HUDEP-2 (cell line): ENCODE measurements around the gene NADSYN1.
"Not testable (repeated sequence)": the region's sequence is repeated elsewhere in the genome, so short reads cannot be mapped to it uniquely, and the experiment has no call there.

ENCODE experiments used
- DNase-seq, 76 experiments: peaks; one replicate each; lab custom pipeline; 2025; ENCODE audit not compliant: unreplicated experiment in 76 of 76; lab: John Stamatoyannopoulos, UW

Gene NADSYN1

DNA sequence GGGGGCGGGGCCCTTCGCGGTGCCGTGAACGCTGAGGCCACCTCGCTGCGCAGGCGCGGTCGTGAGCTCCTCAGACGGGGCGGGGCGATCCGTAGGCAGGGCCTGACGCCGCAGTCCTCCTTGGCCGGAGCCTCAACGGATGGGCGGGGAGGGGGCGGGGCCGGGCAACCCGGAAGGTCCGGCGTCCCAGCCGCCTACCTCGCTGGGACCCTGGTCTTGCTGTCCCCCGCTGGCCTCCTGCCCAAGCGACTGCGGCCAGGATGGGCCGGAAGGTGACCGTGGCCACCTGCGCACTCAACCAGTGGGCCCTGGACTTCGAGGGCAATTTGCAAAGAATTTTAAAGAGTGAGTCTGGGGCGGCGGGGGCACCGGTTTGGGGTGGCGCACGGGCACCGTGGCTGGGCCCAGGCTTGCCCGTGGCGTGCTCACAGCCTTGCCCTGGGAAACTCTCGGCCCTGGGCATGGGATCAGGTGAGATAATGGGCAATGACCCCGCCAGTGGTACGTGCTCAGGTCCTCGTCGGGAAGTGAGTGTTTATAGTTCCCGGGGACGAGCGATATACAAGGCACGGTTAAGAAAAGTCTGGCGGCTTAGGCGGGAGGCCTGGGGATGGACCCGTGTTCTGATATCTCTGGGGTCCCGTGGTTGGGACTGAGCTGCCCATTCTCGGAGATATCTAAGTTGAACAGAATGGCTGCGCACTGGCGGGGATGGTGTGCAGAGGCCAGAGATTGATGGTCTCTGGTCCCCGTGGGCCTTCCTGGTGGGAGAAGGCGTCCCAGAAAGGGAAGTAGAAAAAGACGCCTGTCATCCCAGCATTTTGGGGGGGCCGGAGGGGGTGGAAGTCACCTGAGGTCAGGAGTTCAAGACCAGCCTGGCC is at the start of gene NADSYN1:
Gene NADSYN1 (plus strand): TSS at position 167 of the 881 bp plus-strand sequence. CDS start 94 bp downstream, at position 261.
- DNase-seq, result peak in 73 of 76 experiments; percentile 45 to 97 (median 91)

DNA sequence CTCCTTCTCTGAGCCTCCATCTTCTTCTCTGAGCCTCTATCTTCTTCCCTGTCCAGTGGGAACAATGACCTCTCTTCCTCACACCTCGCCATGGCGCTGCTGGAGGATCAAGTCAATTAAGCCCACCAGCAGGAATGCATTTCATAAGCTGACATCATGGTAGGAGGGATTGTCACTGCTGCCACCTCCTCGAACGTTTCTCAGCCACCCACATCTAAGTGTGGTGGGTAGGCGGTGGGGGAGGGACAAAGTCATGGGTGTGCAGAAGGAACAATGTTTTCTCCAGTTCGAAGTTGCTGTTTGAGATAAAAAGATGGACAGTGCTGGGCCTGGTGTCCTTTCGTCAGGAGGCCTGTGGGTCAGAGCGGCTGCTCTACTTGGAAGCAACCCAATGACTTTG is 48.8 kb upstream of the NADSYN1 start:
- DNase-seq, result no peak

DNA sequence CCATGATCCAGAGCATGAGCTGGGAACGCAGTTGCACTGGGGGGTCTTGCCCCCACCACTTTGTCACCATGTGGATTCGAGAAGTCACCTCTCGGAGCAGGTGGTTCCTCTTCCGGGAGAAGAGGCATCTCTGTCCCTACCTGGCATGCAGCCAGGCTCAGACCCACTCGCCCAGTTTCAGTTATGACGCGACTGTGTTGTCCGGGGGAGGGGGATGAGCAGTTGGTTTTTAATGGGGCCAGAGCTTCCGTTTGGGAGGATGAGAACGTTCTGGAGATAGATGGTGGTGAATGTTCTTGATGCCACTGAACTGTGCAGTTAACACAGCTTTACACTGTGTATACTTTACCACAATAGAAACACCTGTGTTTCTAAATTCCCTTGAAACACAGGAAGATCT is 46.3 kb upstream of the NADSYN1 start:
- DNase-seq, result no peak

DNA sequence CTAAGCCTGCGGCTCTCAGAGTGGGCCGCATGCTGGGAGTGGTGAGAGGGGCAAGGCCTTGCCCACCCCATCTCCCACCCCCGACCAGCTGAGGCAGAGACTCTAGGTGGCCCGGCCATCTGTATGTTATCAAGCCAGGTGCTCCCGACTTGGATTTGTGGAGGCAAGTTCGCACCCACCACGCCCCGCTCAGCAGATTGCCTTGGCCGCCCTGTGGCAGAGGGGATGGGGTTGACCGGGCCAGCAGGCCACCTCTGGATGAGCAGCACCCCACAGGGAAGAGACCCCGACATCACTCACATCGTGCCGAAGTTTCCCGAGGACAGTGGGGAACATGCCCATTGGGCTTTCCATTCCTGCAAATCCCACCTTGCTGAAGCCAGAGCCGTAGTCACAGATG is 45.6 kb upstream of the NADSYN1 start:
- DNase-seq, result no peak

DNA sequence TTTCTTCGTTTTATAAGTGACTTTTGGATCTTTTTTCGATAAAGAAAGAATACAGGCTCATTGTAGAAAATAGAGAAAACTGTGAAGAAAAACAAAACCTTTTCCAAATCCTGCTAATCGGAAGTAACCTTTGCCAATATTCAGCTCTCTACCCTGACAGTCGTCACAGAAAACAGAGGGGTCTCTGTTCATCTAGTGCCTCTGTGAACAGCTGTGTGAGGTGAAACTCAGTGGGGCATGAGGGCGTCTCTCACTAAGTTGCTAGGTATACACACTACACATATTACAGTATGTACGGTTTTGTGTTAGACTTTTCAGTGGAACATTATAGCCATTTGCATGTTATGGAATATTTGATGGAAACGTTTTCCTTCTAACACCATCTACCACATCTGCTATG is 44.2 kb upstream of the NADSYN1 start:
- DNase-seq, result no peak

DNA sequence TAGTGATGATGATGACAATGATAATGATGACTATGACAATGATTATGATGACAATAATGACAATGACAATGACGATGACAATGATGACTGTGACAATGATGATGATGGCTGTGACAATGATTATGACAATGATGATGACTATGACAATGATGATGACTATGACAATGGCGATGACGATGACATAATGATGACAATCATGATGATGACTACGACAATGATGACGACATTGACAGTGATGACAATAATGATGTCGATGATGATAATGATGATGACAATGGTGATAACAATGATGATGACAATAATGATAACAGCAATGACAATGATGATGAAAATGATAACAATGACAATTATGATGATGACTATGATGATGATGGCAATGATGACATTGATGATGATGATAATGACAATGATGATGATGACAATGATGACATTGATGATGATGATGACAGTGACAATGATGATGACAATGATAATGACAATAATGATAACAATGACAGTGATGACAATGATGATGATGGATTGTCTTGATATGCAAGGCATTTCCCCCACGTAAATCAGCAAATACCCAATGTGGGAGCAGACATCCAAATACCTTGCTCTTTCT is 42.5 kb upstream of the NADSYN1 start:
- DNase-seq, result no peak

DNA sequence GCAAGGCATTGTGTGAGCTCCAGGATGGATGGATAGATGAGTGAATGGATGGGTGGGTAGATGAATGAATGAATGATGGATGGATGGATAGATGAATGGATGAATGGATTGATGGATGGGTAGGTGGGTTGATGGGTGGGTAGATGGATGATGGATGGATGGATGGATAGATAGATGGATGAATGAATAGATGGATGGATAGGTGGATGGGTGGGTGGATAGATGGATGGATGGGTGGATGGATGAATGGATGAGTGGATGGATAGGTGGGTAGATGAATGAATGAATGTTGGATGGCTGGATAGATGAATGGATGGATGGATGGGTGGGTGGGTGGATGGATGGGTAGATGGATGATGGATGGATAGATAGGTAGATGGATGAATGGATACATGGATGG is 38.4 kb upstream of the NADSYN1 start:
- DNase-seq, result no peak

DNA sequence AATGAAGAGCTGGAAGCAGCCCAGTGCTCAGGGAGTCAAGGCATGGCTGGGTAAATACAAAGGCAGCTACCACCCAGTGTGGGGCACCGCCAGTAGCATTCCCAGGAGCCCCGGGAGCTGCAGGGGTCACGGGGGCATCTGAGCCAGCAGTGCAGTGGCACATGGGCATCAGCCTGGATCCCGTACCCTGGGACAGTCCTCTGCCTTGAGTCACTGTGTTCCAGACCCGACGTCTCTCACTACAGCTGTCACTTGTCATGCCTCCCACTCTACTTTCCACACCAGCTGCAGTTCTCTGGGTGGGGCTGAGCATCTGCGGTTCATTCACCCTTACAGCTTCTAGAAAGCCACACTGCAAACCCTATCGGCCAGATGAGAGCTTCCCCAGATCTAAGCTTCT is 34.4 kb upstream of the NADSYN1 start:
- DNase-seq, result no peak

DNA sequence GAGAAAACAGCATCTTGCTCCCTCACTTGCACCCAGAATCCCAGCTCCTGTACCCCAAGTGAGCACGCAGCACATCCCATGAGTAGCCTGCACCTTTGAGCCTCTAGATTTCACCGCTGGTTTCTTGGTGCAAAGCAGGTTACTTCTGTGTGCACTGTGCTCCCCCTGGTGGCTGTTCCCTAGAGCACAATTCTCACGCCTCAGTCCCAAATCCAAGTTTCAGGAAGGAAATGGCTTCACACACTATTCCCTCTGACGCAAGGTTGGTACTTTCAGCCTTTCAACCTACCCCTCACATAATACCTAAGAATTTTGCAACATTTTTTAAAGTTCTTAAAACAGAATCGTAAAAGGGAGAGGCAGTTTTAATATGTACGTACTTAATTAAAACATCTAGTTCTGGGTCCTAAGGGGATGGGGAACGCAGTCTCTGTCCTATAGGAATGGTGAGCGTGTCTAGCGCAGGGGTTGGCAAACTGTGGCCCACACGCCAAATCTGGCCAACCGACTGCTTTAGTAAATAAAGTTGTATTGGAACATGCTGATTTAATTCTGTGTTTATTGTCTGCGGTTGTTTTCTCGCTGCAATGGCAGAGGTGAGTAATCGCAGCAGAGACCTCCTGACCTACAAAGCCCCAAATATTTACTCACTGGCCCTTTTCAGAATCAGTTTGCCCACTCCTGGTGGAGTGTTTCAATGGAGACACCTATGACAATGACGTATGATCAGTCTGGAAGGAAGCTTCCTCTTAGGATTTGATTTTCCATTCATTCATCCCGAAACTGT is 32.4 kb upstream of the NADSYN1 start:
- peak in 11 of 76 experiments; percentile 1 to 37 (median 13) for DNase-seq

DNA sequence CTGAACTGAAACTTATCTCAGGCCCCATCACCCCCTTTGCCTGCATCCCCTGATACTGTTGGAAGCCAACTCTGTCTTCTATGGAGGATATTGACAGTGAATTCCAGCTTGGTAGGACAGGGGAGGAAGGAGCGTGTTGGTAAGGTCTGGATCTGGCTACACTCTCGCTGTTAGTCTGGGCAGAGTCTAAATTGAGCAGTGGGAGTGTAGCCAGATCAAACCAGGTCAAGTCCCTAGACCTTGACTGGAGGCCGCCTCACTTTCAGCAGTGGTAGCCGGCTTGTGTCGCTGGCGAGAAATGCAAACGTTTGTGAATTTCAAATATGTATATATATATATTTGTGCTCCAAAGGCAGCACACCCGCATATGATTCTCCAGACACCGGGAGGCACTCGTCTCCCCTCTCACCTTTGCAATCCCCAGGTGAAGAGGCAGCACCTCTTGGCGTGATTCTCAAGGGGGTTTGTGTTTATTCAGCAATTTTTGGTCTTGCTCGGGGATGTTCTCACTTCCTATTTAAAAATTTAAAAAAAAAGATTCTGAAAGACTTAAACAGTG is 31.5 kb upstream of the NADSYN1 start:
- DNase-seq, result no peak

DNA sequence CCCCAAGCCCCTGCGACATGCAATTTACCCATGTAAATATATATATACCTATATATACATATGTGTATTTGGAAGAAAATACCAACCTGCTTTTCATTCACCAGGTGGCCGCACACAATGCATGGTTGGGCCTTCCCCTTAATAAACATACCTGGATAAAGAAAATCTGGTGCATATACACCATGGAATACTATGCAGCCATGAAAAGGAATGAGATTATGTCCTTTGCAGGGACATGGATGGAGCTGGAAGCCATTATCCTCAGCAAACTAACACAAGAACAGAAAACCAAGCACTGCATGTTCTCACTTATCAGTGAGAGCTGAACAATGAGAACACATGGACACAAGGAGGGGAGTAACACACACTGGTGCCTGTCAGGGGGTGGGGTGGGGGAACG is 30.7 kb upstream of the NADSYN1 start:
- DNase-seq, result not testable (repeated sequence)

DNA sequence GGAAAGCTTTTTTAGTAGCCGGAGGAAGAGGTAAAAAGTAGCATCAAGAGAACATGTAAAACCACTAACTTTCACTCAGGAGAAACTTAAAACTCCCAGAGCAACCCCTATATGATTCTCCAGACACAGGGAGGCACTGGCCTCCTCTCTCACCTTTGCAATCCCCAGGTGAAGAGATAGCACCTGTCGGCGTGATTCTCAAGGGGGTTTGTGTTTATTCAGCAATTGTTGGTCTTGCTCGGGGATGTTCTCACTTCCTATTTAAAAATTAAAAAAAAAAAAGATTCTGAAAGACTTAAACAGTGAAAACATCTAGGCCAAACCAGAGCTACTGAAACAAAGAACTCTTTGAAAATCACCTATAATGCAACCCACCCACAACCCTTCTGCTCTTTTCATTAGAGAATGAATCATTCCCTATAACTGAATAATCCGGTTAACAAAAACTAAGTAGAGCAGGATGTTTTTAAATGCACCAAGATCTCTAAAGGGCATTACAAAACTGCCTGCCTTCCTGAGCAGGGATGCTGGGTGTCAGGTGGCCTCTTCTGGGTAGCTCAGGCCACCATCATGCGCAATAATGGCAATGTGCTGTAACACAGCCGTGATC is 29.7 kb upstream of the NADSYN1 start:
- DNase-seq, result no peak

DNA sequence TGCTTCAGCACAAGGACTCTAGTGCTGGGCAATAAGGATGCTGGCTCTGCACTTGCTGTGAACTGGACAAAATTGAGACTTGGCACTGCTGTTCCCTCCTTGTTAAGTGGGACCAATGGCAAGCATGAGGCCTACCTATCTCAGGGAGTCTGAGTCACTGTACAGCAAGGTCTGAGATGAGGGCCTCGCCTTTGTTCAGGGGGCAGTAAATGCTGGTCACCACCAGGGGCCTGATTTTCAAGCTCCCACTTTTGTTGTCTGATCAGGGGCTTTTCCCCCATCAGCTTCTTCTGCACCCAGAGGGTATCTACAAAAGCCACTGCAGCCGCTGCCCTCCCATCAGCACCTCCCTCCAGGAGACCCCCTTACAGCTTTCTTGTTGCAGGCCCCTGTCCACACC is 27.6 kb upstream of the NADSYN1 start:
- DNase-seq, result no peak

DNA sequence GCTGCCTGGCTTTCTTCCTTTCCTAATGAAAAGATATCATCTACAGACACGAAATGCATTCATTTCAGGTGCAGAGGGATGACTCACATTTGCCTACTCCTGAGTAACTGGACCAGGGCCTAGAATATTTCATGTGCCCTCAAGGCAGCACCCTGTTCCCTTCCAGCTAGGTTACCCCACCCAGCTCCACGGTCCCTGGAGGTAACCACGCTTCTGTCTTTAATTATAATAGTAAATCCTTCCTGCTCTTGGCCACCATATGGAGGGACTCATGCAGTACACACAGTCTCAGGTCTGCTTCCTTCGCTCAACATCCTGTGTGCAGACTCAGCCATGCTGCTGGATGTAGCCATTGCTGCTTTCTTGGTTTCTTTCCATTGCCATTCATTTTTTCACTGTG is 27.1 kb upstream of the NADSYN1 start:
- DNase-seq, result no peak

DNA sequence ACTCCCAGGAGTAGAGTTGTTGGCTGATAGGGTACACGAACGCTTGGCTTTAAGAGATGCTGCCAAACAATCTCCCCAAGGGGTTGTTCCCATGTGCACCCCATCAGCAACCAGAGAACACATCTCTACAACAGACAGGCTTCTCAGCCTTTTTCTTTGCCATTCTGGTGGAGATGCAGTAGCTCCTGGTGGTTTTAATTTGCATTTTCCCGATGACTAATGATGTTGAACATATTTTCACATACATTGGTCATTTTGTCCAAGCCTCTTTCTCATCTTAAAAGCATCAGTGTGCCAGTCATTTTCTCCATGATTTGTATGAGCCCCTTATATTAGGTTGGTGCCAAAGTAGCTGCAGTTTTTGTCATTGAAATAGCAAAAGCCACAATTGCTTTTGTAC is 26.6 kb upstream of the NADSYN1 start:
- DNase-seq, result no peak

DNA sequence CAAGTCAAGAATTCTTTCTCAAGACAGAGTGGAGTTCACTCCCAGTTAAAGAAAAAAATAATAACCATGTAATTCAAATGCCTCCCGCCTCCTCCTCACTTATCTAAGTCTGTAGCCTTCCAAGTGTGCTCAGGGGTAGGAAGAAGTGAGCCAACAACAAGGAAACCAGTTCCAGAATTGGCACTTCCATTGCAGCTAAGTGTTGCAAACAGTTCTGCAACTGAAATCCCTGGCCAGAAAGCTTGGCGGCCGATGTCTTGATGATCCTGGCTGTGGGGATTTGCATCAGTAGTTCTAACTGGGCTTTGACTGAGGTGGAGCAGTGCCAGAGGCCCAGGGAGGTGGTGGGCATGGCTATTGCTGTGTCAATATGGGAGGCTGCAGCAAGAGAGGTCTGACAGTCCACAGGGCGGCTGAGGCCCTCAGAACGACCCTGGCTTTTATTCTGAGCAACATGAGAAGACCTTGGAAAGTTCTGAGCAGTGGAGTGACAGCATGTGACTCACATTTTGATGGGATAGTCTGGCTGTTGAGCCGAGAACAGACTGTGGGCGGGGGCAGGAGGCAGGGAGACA is 24.1 kb upstream of the NADSYN1 start:
- no peak for DNase-seq

DNA sequence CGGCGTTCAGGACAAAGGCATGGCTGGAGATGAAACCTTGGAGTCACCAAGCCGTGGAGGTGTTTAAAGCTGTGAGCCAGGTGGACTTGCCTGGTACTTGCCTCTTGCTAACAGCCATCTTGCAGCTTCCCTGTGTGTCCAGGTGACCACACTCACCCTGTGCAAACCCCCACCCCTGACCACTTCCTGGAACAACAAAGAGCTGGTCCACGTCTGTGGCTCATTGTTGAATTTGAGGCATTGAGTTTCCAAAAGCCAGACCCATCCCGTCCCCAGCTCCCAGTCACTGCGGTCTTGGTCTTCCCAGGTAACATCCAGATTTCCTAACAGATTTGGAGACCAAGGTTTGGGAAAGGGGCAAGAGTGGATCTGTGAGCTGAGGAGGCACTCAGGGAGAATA is 23.3 kb upstream of the NADSYN1 start:
- DNase-seq, result no peak

DNA sequence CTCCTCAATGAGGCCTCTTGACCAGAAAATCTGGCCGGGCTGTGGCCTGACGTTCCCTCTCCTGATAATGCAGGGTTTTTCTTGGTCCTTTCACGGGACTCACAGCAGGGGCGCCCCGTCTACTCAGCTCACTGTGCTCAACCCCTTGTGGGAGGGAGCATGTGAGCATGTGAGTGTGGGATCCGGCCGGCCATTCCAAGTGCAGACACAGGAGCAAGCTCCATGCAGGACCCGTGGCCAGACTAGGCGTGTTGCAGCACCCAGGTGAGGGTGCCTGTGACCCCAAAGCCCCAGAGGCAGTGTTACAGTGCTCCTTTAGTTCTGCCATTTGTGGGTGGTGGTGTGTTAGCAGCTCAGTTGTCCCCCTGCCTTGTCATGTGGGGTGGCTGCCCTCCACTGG is 22.8 kb upstream of the NADSYN1 start:
- no peak for DNase-seq

DNA sequence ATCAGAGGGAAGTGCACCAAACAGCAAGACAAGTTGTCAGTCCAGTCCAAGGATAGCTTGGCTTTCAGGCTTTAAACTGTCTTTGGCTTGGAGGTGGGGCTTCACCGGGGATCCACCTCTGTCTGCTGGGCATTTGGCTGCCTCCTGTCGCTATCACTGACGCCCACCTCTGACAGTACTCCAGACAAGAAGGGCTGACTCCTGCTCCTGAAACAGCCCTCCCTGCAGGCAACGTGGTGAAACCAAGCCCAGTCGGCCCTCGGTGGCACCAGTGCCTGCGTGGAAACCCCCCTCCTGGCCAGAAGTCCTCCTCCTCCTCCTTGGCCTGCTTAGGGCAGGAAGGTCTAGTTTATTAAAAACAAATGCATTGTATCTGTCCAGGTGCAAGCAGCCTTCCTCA is 21.7 kb upstream of the NADSYN1 start:
- no peak for DNase-seq
